HEK293 (cell line): ENCODE measurements around the gene LNX1.

Experiments used
- CTCF ChIA-PET: fragments of 350-600 bp; formaldehyde crosslinking; extraction: SDS; loops from one replicate; lab custom pipeline; 2021; ENCODE audit warnings: antibody characterized with exemption; lab: Yijun Ruan, JAX
- POLR2A ChIA-PET: fragments of 300-600 bp; formaldehyde crosslinking; extraction: SDS; loops from one replicate; lab custom pipeline; 2020; ENCODE audit warnings: antibody characterized with exemption, inconsistent platforms; lab: Yijun Ruan, JAX
- H3K27ac ChIP-seq: fragments of 200-500 bp; sonication (Bioruptor generic); 2 replicates; pipeline ENCODE4 v1.5.1; 2014; ENCODE audit warnings: low read depth, low read length, control low read depth, inconsistent platforms; ENCODE audit errors: extremely low read depth
- H3K36me3 ChIP-seq, 2 experiments: fragments of 200-500 bp in 1 of 2; sonication (Bioruptor generic) in 1 of 2; 1 replicate in 1 of 2; 2 replicates in 1 of 2; pipeline ENCODE4 v1.5.1; 2014 to 2017; ENCODE audit warnings: inconsistent platforms in 2 of 2, low read length in 2 of 2; ENCODE audit not compliant: control insufficient read depth in 2 of 2, insufficient read depth in 1 of 2
- H3K4me1 ChIP-seq: fragments of 200-500 bp; sonication (Bioruptor generic); 2 replicates; pipeline ENCODE4 v1.5.1; 2014; ENCODE audit warnings: mild to moderate bottlenecking, low read length, inconsistent platforms; ENCODE audit not compliant: control insufficient read depth, insufficient read depth
- H3K4me3 ChIP-seq: 2 replicates; pipeline ENCODE4 v1.5.1; 2011; ENCODE audit warnings: low read depth, mild to moderate bottlenecking, control low read depth, low read length, moderate library complexity
- H3K9me3 ChIP-seq: fragments of 200-500 bp; sonication (Bioruptor generic); 2 replicates; pipeline ENCODE4 v1.5.1; 2014; ENCODE audit warnings: low read depth, low read length, inconsistent platforms; ENCODE audit not compliant: control insufficient read depth, insufficient read depth
- IKZF3 ChIP-seq: fragments of 450-650 bp; IDR thresholded peaks from 2 replicates; pipeline ENCODE4 v1.5.0; 2018; ENCODE audit warnings: missing biosample characterization, mild to moderate bottlenecking, missing genetic modification characterization, moderate library complexity
- MZF1 ChIP-seq: fragments of 450-650 bp; formaldehyde crosslinking; IDR thresholded peaks from 2 replicates; pipeline ENCODE4 v1.5.1; 2017; ENCODE audit warnings: missing biosample characterization, missing genetic modification characterization, borderline replicate concordance
- SALL2 ChIP-seq: fragments of 450-650 bp; formaldehyde crosslinking; IDR thresholded peaks from 2 replicates; pipeline ENCODE4 v1.5.0; 2017; ENCODE audit warnings: missing biosample characterization, mild to moderate bottlenecking, missing genetic modification characterization, borderline replicate concordance
- WT1 ChIP-seq: fragments of 450-650 bp; formaldehyde crosslinking; IDR thresholded peaks from 2 replicates; pipeline ENCODE4 v1.5.1; 2016; ENCODE audit warnings: missing biosample characterization, missing genetic modification characterization
- ZBTB21 ChIP-seq: fragments of 450-650 bp; formaldehyde crosslinking; IDR thresholded peaks from 2 replicates; pipeline ENCODE4 v1.5.1; 2017; ENCODE audit warnings: missing biosample characterization, missing genetic modification characterization
- ZFP41 ChIP-seq: fragments of 450-650 bp; formaldehyde crosslinking; IDR thresholded peaks from 2 replicates; pipeline ENCODE4 v1.5.1; 2016; ENCODE audit warnings: missing biosample characterization, missing genetic modification characterization, borderline replicate concordance
- ZNF112 ChIP-seq: fragments of 450-650 bp; formaldehyde crosslinking; IDR thresholded peaks from 2 replicates; pipeline ENCODE4 v1.5.0; 2017; ENCODE audit warnings: missing biosample characterization, missing genetic modification characterization
- ZNF132 ChIP-seq: fragments of 450-650 bp; formaldehyde crosslinking; IDR thresholded peaks from 2 replicates; pipeline ENCODE4 v1.5.1; 2017; ENCODE audit warnings: missing biosample characterization, missing genetic modification characterization, borderline replicate concordance
- ZNF19 ChIP-seq: fragments of 450-650 bp; formaldehyde crosslinking; IDR thresholded peaks from 2 replicates; pipeline ENCODE4; 2016; ENCODE audit warnings: missing biosample characterization, missing genetic modification characterization, low read depth
- ZNF239 ChIP-seq: fragments of 450-650 bp; formaldehyde crosslinking; IDR thresholded peaks from 2 replicates; pipeline ENCODE4 v1.5.1; 2016; ENCODE audit warnings: missing biosample characterization, missing genetic modification characterization
- ZNF350 ChIP-seq: fragments of 450-650 bp; formaldehyde crosslinking; IDR thresholded peaks from 2 replicates; pipeline ENCODE4 v1.5.0; 2017; ENCODE audit warnings: missing biosample characterization, mild to moderate bottlenecking, missing genetic modification characterization
- ZNF600 ChIP-seq: fragments of 450-650 bp; formaldehyde crosslinking; IDR thresholded peaks from 2 replicates; pipeline ENCODE4 v1.5.1; 2016; ENCODE audit warnings: missing biosample characterization, missing genetic modification characterization
- ZNF658 ChIP-seq: fragments of 450-650 bp; formaldehyde crosslinking; IDR thresholded peaks from 2 replicates; pipeline ENCODE4; 2016; ENCODE audit warnings: missing biosample characterization, missing genetic modification characterization
- ZSCAN23 ChIP-seq: fragments of 450-650 bp; formaldehyde crosslinking; IDR thresholded peaks from 2 replicates; pipeline ENCODE4 v1.5.1; 2016; ENCODE audit warnings: missing biosample characterization, missing genetic modification characterization
- TF ChIP-seq, protein P1 (sequence below): fragments of 450-650 bp; formaldehyde crosslinking; IDR thresholded peaks from 2 replicates; pipeline ENCODE4 v1.5.1; 2017; ENCODE audit warnings: missing biosample characterization, missing genetic modification characterization
- TF ChIP-seq, protein P2 (sequence below): IDR thresholded peaks from 2 replicates; pipeline ENCODE4 v1.6.1; 2011; ENCODE audit warnings: mild to moderate bottlenecking, low read depth, low read length, borderline replicate concordance
- TF ChIP-seq, protein P3 (sequence below): fragments of 450-650 bp; formaldehyde crosslinking; IDR thresholded peaks from 2 replicates; pipeline ENCODE4; 2016; ENCODE audit warnings: missing biosample characterization, missing genetic modification characterization
- TF ChIP-seq, protein P4 (sequence below): fragments of 450-650 bp; formaldehyde crosslinking; IDR thresholded peaks from 2 replicates; pipeline ENCODE4 v1.5.1; 2016; ENCODE audit warnings: missing biosample characterization, missing genetic modification characterization
- TF ChIP-seq, protein P5 (sequence below): fragments of 450-650 bp; formaldehyde crosslinking; IDR thresholded peaks from 2 replicates; pipeline ENCODE4 v1.5.1; 2016; ENCODE audit warnings: missing biosample characterization, missing genetic modification characterization

The LNX1 gene

DNA sequence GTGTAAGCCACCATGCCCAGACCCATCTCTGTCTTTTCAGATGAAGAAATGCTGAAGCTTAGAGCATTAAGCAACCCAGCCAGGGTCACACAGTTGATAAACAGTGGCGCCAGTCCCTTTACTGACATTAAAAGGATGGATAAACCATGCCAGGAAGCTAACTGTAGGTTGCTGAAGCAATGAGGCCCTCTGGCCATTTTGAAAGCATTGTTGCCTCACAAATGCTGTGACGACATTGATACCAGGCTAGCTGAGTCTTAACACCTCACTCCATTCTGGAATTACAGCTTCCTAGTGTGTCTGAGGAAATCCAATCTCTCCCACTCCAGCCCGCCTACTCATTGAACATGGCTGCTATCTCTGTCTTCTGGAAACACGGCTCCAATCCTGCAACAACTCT, 89.7 kb downstream of the LNX1 start (continued):
- TF ChIP-seq, protein P1, sequence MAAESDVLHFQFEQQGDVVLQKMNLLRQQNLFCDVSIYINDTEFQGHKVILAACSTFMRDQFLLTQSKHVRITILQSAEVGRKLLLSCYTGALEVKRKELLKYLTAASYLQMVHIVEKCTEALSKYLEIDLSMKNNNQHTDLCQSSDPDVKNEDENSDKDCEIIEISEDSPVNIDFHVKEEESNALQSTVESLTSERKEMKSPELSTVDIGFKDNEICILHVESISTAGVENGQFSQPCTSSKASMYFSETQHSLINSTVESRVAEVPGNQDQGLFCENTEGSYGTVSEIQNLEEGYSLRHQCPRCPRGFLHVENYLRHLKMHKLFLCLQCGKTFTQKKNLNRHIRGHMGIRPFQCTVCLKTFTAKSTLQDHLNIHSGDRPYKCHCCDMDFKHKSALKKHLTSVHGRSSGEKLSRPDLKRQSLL, result no peak
- TF ChIP-seq ZNF658 (tag by site-specific recombination), result no peak
- TF ChIP-seq SALL2 (tag by site-specific recombination), result no peak
- TF ChIP-seq ZNF19, result no peak
- no peak for TF ChIP-seq ZNF239 (tag by site-specific recombination)
- TF ChIP-seq ZNF132, result no peak
- TF ChIP-seq ZBTB21 (tag by site-specific recombination), result no peak
- TF ChIP-seq, protein P2, sequence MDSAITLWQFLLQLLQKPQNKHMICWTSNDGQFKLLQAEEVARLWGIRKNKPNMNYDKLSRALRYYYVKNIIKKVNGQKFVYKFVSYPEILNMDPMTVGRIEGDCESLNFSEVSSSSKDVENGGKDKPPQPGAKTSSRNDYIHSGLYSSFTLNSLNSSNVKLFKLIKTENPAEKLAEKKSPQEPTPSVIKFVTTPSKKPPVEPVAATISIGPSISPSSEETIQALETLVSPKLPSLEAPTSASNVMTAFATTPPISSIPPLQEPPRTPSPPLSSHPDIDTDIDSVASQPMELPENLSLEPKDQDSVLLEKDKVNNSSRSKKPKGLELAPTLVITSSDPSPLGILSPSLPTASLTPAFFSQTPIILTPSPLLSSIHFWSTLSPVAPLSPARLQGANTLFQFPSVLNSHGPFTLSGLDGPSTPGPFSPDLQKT, result no peak
- no peak for TF ChIP-seq ZNF600
- TF ChIP-seq, protein P3, sequence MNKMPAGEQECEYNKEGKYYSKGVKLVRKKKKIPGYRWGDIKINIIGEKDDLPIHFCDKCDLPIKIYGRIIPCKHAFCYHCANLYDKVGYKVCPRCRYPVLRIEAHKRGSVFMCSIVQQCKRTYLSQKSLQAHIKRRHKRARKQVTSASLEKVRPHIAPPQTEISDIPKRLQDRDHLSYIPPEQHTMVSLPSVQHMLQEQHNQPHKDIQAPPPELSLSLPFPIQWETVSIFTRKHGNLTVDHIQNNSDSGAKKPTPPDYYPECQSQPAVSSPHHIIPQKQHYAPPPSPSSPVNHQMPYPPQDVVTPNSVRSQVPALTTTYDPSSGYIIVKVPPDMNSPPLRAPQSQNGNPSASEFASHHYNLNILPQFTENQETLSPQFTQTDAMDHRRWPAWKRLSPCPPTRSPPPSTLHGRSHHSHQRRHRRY (tag by site-specific recombination), result no peak
- no peak for TF ChIP-seq IKZF3 (tag by site-specific recombination)

DNA sequence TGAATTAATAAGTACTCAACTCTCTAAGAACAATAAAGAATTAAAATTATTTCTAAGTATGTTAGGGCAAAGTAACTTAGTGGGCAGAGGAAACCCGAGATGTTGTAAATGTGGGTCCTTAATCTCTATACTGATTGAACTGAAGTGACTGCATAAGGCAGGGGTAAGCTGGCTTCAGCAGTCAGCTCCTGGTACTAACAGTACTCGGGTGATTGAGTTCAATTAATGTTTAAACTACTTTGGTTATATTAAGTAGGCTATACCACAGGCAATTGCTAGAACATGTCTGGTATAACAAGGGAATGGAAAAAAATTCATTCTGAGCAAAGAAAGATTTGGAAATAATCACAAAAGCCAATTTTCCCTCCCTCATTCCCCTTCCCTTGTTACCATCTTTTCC, 90.7 kb downstream of the LNX1 start:
- TF ChIP-seq ZNF350 (tag by site-specific recombination) (no peak), ZNF112 (tag by site-specific recombination) (no peak), ZFP41 (tag by site-specific recombination) (no peak), WT1 (tag by site-specific recombination) (no peak), MZF1 (tag by site-specific recombination) (no peak), ZSCAN23 (tag by site-specific recombination) (no peak)
- TF ChIP-seq, protein P4, sequence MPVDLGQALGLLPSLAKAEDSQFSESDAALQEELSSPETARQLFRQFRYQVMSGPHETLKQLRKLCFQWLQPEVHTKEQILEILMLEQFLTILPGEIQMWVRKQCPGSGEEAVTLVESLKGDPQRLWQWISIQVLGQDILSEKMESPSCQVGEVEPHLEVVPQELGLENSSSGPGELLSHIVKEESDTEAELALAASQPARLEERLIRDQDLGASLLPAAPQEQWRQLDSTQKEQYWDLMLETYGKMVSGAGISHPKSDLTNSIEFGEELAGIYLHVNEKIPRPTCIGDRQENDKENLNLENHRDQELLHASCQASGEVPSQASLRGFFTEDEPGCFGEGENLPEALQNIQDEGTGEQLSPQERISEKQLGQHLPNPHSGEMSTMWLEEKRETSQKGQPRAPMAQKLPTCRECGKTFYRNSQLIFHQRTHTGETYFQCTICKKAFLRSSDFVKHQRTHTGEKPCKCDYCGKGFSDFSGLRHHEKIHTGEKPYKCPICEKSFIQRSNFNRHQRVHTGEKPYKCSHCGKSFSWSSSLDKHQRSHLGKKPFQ (tag by site-specific recombination), result no peak
- TF ChIP-seq, protein P5, sequence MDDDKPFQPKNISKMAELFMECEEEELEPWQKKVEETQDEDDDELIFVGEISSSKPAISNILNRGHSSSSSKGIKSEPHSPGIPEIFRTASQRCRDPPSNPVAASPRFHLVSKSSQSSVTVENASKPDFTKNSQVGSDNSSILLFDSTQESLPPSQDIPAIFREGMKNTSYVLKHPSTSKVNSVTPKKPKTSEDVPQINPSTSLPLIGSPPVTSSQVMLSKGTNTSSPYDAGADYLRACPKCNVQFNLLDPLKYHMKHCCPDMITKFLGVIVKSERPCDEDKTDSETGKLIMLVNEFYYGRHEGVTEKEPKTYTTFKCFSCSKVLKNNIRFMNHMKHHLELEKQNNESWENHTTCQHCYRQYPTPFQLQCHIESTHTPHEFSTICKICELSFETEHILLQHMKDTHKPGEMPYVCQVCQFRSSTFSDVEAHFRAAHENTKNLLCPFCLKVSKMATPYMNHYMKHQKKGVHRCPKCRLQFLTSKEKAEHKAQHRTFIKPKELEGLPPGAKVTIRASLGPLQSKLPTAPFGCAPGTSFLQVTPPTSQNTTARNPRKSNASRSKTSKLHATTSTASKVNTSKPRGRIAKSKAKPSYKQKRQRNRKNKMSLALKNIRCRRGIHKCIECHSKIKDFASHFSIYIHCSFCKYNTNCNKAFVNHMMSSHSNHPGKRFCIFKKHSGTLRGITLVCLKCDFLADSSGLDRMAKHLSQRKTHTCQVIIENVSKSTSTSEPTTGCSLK (tag by site-specific recombination), result no peak
- ChIA-PET POLR2A (no interaction called here), CTCF (interaction anchor here (1.8 kb wide), 1 partner anchor 11 kb away, joined by 4 read pairs; no protein-coding TSS in a partner anchor)
- H3K27ac ChIP-seq, result no peak overlapping the region
- H3K4me1 ChIP-seq, result no peaks in the 10 kb centered on the region
- H3K36me3 ChIP-seq, result no peaks in the 10 kb centered on the region
- no peaks in the 10 kb centered on the region for H3K9me3 ChIP-seq
- no peak overlapping the region for H3K4me3 ChIP-seq
